DMS114 treated with DMSO at 0.1 percent for 48 hours (cell line): ENCODE data around the gene GARS1.
"Not testable (repeated sequence)": the region's sequence is repeated elsewhere in the genome, so short reads cannot be mapped to it uniquely, and the experiment has no call there.

ENCODE experiments used
- DNase-seq: peaks from one replicate; lab custom pipeline; 2025; ENCODE audit not compliant: unreplicated experiment; lab: John Stamatoyannopoulos, UW

GARS1 gene

GRCh38 chr7:30618080-30618676, 23.5 kb downstream of the GARS1 start:
- no peak for DNase-seq

- DNase-seq, result no peak
Measured at GRCh38 chr7:30618961-30619360, 24.3 kb downstream of the GARS1 start.

GRCh38 chr7:30625283-30625682, 30.6 kb downstream of the GARS1 start:
- no peak for DNase-seq

- DNase-seq, result no peak
Measured at GRCh38 chr7:30627026-30627425, 32.3 kb downstream of the GARS1 start.

DNA sequence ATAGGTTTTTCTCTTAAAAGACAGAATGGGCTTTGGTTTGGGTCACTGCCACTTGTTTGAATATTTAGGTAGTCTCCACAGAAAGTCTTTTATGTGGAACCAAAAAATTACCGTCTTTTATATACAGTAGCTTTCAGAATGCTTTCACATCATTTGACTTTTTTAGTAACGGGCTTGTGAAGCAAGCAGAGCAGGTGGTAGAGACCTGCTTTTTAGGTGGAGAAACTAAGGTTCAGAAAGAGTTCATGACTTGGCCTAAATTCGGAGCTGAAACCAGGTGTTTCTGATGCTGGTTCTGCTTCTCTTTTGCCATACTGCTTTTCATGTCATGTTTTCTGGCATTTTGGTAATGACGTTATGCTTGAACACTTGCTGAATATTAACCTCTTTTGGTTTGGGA, 36.3 kb downstream of the GARS1 start:
- DNase-seq, result no peak

DNA sequence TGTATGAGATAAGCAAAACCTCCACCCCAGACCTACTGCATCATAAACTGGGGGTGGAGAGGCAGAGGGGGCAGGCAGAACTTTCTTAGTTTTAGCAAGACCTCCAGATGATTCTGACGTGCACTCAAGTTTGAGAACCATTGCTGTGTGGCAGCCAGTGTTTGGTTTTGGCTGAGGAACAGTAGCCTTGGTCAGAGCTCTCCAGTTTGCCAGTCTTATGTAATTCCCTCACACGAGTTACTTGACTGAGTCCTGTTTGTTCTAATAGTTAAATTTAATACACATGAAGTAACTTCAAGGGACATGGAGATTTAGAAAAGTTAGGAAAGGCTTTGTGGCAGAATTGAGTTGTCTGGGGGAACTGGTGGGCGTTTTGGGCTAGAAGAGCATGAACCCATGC, 38.5 kb downstream of the GARS1 start:
- DNase-seq, result no peak

DNA sequence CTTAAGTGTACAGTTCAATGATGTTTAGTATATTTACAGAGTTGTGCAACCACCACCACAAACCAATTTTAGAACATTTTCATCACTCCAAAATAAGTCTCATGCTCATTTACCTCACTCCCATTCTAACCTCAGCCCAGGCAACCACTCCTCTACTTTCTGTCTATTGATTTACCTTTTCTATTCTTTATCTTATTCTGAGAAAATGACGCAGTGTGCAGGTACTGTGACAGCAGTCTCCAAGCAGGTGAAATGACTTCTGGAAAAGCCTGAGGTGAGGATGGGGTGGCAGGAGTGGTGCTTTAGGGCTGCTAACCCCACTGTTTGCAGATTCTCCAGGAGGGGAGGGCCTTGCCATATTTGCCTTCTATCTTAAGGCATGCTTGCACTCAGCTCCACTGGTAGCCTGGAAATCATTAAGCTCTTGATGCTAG, 39.5 kb downstream of the GARS1 start:
- DNase-seq, result no peak

- DNase-seq, result no peak
Measured at GRCh38 chr7:30634634-30635201, 40.0 kb downstream of the GARS1 start.

GRCh38 chr7:30635798-30636197, 41.1 kb downstream of the GARS1 start:
- no peak for DNase-seq

- DNase-seq, result not testable (repeated sequence)
Measured at GRCh38 chr7:30642322-30642721, 47.6 kb downstream of the GARS1 start.

DNA sequence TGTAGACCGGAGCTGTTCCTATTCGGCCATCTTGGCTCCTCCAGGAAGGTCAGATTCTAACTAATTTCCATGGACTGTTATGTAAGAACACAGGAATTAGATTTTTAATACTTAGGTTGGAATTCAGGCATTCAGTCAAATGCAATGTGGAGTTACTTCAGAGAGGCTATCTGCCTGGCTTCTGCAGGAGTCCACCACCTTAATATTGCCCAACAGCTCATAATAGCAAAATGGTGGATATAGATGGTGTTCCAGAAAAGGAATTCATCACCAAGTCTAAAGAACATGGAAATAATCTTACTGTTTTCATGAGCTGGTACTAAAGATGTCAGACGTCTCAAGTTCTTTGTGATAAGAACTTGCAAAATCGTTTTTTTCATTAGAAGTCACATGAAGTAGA, 48.1 kb downstream of the GARS1 start:
- DNase-seq, result no peak

DNA sequence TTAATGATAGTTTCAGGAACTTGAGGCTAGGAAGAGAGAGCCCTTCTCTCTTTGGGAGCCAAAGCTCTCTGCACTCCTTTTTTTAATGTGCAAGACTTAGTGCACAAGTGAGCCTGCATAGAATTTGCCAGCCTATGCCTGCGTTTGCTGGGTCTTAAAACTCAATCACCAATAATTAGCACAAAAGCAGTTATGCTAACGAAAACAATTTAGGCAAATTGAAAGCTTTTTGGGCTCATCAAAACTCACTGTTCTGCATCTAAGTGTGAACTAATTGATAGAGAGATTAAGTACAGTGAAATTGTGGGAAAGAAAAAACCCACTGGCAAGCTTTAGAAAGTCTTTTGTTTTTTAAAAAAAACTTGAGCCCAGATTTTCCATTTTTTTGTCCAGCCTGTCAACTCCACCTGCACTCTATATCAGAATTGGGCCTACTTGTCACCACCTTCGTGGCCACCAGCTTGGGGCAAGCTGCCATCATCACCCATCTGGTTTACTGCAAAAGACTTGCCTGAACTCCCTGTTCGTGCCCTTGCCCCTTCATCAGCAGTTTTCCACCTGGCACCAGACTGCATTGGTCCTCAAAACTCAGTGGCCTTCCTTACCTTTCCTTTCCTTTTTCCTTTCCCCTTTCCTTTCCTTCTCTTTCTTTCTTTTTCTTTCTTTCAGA, 49.7 kb downstream of the GARS1 start:
- DNase-seq, result no peak

GRCh38 chr7:30645661-30646060, 51.0 kb downstream of the GARS1 start:
- no peak for DNase-seq

GRCh38 chr7:30646154-30646553, 51.5 kb downstream of the GARS1 start:
- no peak for DNase-seq

GRCh38 chr7:30647589-30648364, 53.1 kb downstream of the GARS1 start:
- no peak for DNase-seq

DNA sequence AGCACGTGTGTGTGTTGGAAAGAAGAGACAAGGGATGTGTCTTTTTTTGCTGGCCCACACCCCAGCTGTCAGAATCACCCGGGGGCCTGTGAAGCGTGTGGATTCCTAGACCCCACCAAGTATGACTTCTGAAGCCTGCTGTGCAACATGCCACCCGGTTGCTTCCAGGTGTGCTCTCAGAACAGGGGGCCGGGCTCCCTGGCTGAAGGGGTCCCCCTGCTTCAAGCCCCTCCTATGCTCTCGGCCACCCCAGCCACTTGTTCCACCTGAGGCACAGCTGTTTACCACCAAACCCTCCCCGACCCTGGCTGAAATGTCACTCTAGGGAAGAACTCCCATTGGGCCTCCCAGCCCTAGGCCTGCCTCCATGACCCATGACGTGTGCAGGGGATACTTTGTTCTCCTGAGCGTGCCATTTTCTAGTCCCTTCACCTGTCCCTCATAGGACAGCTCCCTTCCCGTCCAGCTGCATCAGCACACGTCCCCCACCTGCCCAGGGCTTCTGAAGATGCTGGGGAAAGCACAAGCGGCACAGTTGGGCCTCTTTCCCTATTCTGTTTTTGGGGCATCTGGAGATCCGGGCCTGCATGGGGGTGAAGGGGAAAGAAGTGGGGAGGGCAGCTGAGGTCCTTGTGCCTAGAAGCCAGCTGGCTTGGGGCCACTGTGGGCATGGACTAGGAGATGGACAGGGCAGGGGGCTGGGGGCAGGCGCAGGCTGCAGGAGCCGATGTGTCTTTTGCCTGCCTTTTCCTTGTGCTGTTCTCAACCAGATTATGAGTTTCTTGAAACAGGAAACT, 54.3 kb downstream of the GARS1 start:
- DNase-seq, result no peak

GRCh38 chr7:30649717-30650420, 55.2 kb downstream of the GARS1 start:
- no peak for DNase-seq

- no peak for DNase-seq
Measured at GRCh38 chr7:30650421-30650808, 55.7 kb downstream of the GARS1 start.

DNA sequence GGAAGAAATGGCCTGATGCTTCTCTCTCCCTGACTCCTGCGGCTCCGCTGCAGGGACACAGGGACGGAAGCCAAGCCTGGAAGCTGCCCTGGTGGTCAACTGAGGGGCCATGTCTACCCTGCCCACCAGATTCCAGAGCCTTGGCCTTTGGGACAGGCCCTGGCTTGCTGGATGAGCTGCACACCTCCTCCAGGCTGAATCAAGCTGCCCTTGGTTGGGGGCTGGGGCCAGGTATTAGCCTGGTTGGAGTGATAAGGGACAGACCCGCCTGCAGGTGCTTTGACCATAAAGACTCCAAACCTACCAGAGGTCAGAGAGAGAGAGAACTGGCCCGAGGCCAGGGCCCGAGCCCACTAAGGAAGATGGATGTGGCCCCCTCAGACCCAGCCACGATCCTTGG, 57.5 kb downstream of the GARS1 start:
- no peak for DNase-seq
